Neural cell (in vitro differentiated cells): ENCODE measurements around the gene CD81. TPM values are rescaled to one million over a fixed set of nuclear protein-coding genes. Genes with fewer than 3 reads are reported as not detected.

Experiments
- H2AFZ ChIP-seq: fragments of 200-600, 300-800 bp; sonication (generic), shearing (Covaris generic); 2 replicates; pipeline ENCODE4 v1.6.0; 2014; ENCODE audit warnings: low read depth, mild to moderate bottlenecking, antibody characterized with exemption, low read length, moderate library complexity
- H3F3A ChIP-seq: fragments of 200-600 bp; shearing (Covaris generic); 2 replicates; pipeline ENCODE4 v1.6.1; 2016; ENCODE audit warnings: mild to moderate bottlenecking, moderate library complexity, mixed read lengths, antibody characterized with exemption, low read length; ENCODE audit not compliant: insufficient read depth, poor library complexity, severe bottlenecking
- H3K27ac ChIP-seq: fragments of 200-600, 300-800 bp; sonication (generic), shearing (Covaris generic); 2 replicates; pipeline ENCODE4 v1.5.1; 2014; ENCODE audit warnings: mild to moderate bottlenecking, low read length, moderate library complexity
- H3K27me3 ChIP-seq: fragments of 300-800, 200-600 bp; sonication (generic), shearing (Covaris generic); 2 replicates; pipeline ENCODE4 v1.6.0; 2014; ENCODE audit warnings: mild to moderate bottlenecking, low read depth, low read length, moderate library complexity; ENCODE audit not compliant: insufficient read depth
- H3K36me3 ChIP-seq: fragments of 300-800, 200-600 bp; sonication (generic), shearing (Covaris generic); 2 replicates; pipeline ENCODE4 v1.5.1; 2014; ENCODE audit warnings: mild to moderate bottlenecking, antibody characterized with exemption, low read length, moderate library complexity; ENCODE audit not compliant: insufficient read depth
- H3K4me2 ChIP-seq: fragments of 300-800, 200-600 bp; sonication (generic), shearing (Covaris generic); 2 replicates; pipeline ENCODE4 v1.6.0; 2014; ENCODE audit warnings: mild to moderate bottlenecking, low read length
- H3K4me3 ChIP-seq: fragments of 300-800, 200-600 bp; sonication (generic), shearing (Covaris generic); 2 replicates; pipeline ENCODE4 v1.5.1; 2014; ENCODE audit warnings: mild to moderate bottlenecking, low read length, moderate library complexity
- H3K79me2 ChIP-seq: fragments of 200-600 bp; shearing (Covaris generic); replicated peaks from 2 replicates; pipeline ENCODE4 v1.6.0; 2014; ENCODE audit warnings: mild to moderate bottlenecking, low read length, moderate library complexity; ENCODE audit not compliant: insufficient read depth
- H3K9ac ChIP-seq: fragments of 300-800, 200-600 bp; sonication (generic), shearing (Covaris generic); 2 replicates; pipeline ENCODE4 v1.6.1; 2016; ENCODE audit warnings: mild to moderate bottlenecking, low read length, mixed read lengths
- H3K9me2 ChIP-seq: fragments of 200-600 bp; shearing (Covaris generic); 2 replicates; pipeline ENCODE4 v1.6.1; 2016; ENCODE audit warnings: mild to moderate bottlenecking, low read length, mixed read lengths; ENCODE audit not compliant: insufficient read depth
- H3K9me3 ChIP-seq: fragments of 200-600, 300-800 bp; sonication (generic), shearing (Covaris generic); 2 replicates; pipeline ENCODE4 v1.6.1; 2016; ENCODE audit warnings: mild to moderate bottlenecking, mixed run types, low read length, moderate library complexity, mixed read lengths
- H4K20me1 ChIP-seq: fragments of 200-600 bp; shearing (Covaris generic); 2 replicates; pipeline ENCODE4 v1.6.1; 2016; ENCODE audit warnings: mild to moderate bottlenecking, mixed run types; ENCODE audit not compliant: insufficient read depth
- CTCF ChIP-seq: fragments of 450-650 bp; IDR thresholded peaks from 2 replicates; pipeline ENCODE4 v1.5.1; 2014; ENCODE audit warnings: antibody characterized with exemption, mild to moderate bottlenecking, moderate library complexity; ENCODE audit not compliant: poor library complexity, severe bottlenecking
- EP300 ChIP-seq: fragments of 450-650 bp; conservative IDR thresholded peaks from 2 replicates; pipeline ENCODE4 v1.6.1; 2014; ENCODE audit warnings: antibody characterized with exemption, mild to moderate bottlenecking, moderate library complexity; ENCODE audit not compliant: poor library complexity, severe bottlenecking
- EZH2 ChIP-seq: fragments of 200-600, 300-800 bp; shearing (Covaris generic), sonication (generic); IDR thresholded peaks from 2 replicates; pipeline ENCODE4 v1.6.1; 2014; ENCODE audit warnings: antibody characterized with exemption, low read length, borderline replicate concordance, mild to moderate bottlenecking; ENCODE audit not compliant: insufficient read depth, poor library complexity, severe bottlenecking
- MXI1 ChIP-seq: fragments of 450-650 bp; conservative IDR thresholded peaks from 2 replicates; pipeline ENCODE4 v1.6.1; 2014; ENCODE audit warnings: antibody characterized with exemption, mild to moderate bottlenecking; ENCODE audit not compliant: poor library complexity, severe bottlenecking
- POLR2AphosphoS5 ChIP-seq: IDR thresholded peaks from 2 replicates; pipeline ENCODE4 v1.6.1; 2012
- RAD21 ChIP-seq: fragments of 450-650 bp; conservative IDR thresholded peaks from 2 replicates; pipeline ENCODE4 v1.6.1; 2014; ENCODE audit warnings: antibody characterized with exemption, mild to moderate bottlenecking, moderate library complexity
- REST ChIP-seq: IDR thresholded peaks from 2 replicates; pipeline ENCODE4 v1.6.1; 2012; ENCODE audit warnings: borderline replicate concordance
- SMC3 ChIP-seq: fragments of 450-650 bp; conservative IDR thresholded peaks from 2 replicates; pipeline ENCODE4 v1.6.1; 2014; ENCODE audit warnings: antibody characterized with exemption, mild to moderate bottlenecking, moderate library complexity; ENCODE audit not compliant: poor library complexity
- TAF1 ChIP-seq: IDR thresholded peaks from 2 replicates; pipeline ENCODE4 v1.6.1; 2012; ENCODE audit warnings: low read depth
- polyA plus RNA-seq: library from polyadenylated mRNA; depleted of rRNA; stranded (reverse); fragments of >200 nt; gene quantifications from 2 replicates; pipeline ENCODE4 v1.2.3, GENCODE V29; 2014

Gene CD81
- polyA plus RNA-seq, 1 donor from 2014 or later: 97.8 TPM

DNA sequence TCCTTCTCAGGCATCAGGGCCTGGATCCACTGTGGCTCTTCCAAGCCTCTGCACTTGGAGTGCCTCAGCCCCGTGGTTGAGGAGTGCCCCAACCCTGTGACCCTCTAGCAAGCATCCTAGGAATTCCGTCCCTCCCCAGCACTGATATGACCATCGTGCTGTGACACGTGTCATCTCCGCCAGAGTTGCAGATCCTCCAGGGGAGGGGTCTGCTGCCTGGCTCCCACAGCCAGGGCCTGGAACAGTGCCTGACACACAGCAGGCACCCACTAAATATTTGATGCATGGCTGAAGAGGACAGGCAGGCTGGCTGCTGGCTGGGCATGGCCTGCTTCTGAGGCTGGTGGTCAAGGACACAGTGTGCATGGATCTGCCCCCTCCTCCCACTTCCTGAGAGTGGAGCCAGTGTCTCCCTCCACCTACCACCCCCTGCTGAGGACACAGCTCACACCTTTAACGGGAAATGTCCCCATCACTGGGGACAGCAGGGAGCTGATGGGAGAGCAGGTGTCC is 1.7 kb upstream of the CD81 start:
- Histone ChIP-seq H3F3A (no peaks in the 10 kb centered on the region), H3K79me2 (peaks cover 25% of the 10 kb centered on the region), H4K20me1 (peaks cover 8% of the 10 kb centered on the region), H3K9me3 (no peaks in the 10 kb centered on the region), H2AFZ (no peak overlapping the region), H3K27ac (no peak overlapping the region), H3K9ac (no peak overlapping the region), H3K4me3 (no peak overlapping the region), H3K27me3 (no peaks in the 10 kb centered on the region), H3K9me2 (no peaks in the 10 kb centered on the region), H3K4me2 (no peak overlapping the region), H3K36me3 (no peaks in the 10 kb centered on the region)
- TF ChIP-seq MXI1: no peak
- no peak for TF ChIP-seq EP300
- no peak for TF ChIP-seq SMC3
- TF ChIP-seq RAD21: no peak
- no peak for TF ChIP-seq CTCF

GRCh38 chr11:2375964-2376551 is 1.1 kb upstream of the CD81 start:
- Histone ChIP-seq H3K79me2 (peaks cover 25% of the 10 kb centered on the region), H3K9me3 (no peaks in the 10 kb centered on the region), H2AFZ (no peak overlapping the region), H3K9ac (no peak overlapping the region), H4K20me1 (peaks cover 8% of the 10 kb centered on the region), H3K4me3 (no peak overlapping the region), H3K27ac (no peak overlapping the region), H3K9me2 (no peaks in the 10 kb centered on the region), H3F3A (no peaks in the 10 kb centered on the region), H3K36me3 (no peaks in the 10 kb centered on the region), H3K27me3 (no peaks in the 10 kb centered on the region), H3K4me2 (no peak overlapping the region)
- TF ChIP-seq MXI1: no peak
- TF ChIP-seq TAF1: no peak
- TF ChIP-seq POLR2AphosphoS5: no peak
- no peak for TF ChIP-seq RAD21
- no peak for TF ChIP-seq SMC3
- TF ChIP-seq EZH2: no peak
- TF ChIP-seq EP300: no peak
- no peak for TF ChIP-seq CTCF
- TF ChIP-seq REST: no peak
